Measurements from ENCODE around the gene PTPRS. TPM values are rescaled to one million over a fixed set of nuclear protein-coding genes. Genes with fewer than 3 reads are reported as not detected.

The PTPRS gene
- total and polyA plus RNA-seq, 9 of the 15 experiments (the other 6 are each of a cell fraction or from before 2014, with no cell fraction given), result 1.1 to 49.4 (median 14.1) TPM

DNA sequence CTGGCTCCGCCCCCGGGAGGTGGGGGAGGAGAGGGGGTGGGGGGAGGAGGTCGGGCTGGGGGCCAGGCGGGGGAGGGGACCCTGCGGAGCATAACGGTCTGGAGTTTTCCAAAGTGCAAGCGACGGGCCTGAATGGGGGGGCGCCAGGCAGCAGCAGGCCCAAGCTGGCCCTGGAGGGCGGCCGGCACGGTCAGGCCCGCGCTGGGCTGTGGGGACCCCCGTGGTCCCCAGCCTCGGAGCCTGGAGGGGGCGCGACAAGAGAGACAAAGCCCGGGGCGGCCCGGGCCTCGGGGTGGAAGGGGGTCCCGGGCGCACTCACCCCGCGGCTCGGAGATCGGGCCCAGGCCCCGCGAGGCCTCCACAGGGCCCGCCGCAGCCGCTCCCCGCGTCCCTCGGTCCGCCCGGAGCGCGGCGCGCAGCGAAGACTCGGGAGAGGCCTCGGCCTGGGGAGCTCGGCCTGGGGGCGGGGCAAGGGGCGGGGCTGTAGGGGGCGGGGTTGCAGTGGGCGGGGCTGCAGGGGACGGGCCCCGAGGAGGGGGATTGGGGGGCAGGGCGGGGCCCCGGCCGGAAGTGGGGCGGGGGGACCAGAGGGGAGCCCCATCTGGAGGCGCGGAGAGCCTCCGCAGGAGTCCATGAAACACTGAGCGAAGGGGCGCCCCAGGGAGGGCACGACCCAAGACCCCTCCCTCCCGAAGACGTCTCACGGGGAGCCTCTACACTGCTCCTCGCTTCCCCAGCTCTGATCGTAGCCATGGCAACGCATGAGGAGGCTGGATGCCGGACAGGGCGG lies 47.6 kb downstream of the PTPRS start (continued):
- no peak for TF ChIP-seq ZNF140 (CRISPR knock-in tag; IDR thresholded peaks at IDR 0.05)
- no peak for TF ChIP-seq MAFK (IDR thresholded peaks at IDR 0.05; ENCODE audit: low read length)
- TF ChIP-seq HDAC1 (IDR thresholded peaks at IDR 0.05), result no peak
- TF ChIP-seq, protein P1, sequence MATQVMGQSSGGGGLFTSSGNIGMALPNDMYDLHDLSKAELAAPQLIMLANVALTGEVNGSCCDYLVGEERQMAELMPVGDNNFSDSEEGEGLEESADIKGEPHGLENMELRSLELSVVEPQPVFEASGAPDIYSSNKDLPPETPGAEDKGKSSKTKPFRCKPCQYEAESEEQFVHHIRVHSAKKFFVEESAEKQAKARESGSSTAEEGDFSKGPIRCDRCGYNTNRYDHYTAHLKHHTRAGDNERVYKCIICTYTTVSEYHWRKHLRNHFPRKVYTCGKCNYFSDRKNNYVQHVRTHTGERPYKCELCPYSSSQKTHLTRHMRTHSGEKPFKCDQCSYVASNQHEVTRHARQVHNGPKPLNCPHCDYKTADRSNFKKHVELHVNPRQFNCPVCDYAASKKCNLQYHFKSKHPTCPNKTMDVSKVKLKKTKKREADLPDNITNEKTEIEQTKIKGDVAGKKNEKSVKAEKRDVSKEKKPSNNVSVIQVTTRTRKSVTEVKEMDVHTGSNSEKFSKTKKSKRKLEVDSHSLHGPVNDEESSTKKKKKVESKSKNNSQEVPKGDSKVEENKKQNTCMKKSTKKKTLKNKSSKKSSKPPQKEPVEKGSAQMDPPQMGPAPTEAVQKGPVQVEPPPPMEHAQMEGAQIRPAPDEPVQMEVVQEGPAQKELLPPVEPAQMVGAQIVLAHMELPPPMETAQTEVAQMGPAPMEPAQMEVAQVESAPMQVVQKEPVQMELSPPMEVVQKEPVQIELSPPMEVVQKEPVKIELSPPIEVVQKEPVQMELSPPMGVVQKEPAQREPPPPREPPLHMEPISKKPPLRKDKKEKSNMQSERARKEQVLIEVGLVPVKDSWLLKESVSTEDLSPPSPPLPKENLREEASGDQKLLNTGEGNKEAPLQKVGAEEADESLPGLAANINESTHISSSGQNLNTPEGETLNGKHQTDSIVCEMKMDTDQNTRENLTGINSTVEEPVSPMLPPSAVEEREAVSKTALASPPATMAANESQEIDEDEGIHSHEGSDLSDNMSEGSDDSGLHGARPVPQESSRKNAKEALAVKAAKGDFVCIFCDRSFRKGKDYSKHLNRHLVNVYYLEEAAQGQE (IDR thresholded peaks at IDR 0.05; ENCODE audit: borderline replicate concordance), result no peak
- TF ChIP-seq, protein P1 (CRISPR knock-in tag; IDR thresholded peaks at IDR 0.05; ENCODE audit: low read depth), result no peak
- TF ChIP-seq PHF8 (IDR thresholded peaks at IDR 0.05; ENCODE audit: borderline replicate concordance, low read length), result peak; percentile 87; the same call in 1 of the 2 replicates
- TF ChIP-seq HOXB6 (CRISPR knock-in tag; IDR thresholded peaks at IDR 0.05; ENCODE audit: borderline replicate concordance), result no peak
- TF ChIP-seq EGR1 (conservative IDR thresholded peaks at IDR 0.05), result no peak
- TF ChIP-seq XRCC5 (IDR thresholded peaks at IDR 0.05; ENCODE audit: low read depth, low read length), result no peak
- no peak for TF ChIP-seq NR4A1 (CRISPR knock-in tag; IDR thresholded peaks at IDR 0.05)
- TF ChIP-seq NR4A1 (tag; IDR thresholded peaks at IDR 0.05), result no peak
- TF ChIP-seq ZNF766 (CRISPR knock-in tag; conservative IDR thresholded peaks at IDR 0.05), result no peak
- TF ChIP-seq RBBP5 (IDR thresholded peaks at IDR 0.05; ENCODE audit: borderline replicate concordance, insufficient read depth, low read length, poor library complexity, severe bottlenecking), result peak; percentile 43
- TF ChIP-seq HNRNPUL1 (IDR thresholded peaks at IDR 0.05; ENCODE audit: low read length), result no peak
- TF ChIP-seq SIN3B (IDR thresholded peaks at IDR 0.05; ENCODE audit: low read depth), result 0 out of 2 replicates have a peak, but pooled peaks have one; percentile 26
- TF ChIP-seq ZNF253 (CRISPR knock-in tag; conservative IDR thresholded peaks at IDR 0.05), result no peak
- no peak for TF ChIP-seq TAF15 (IDR thresholded peaks at IDR 0.05; ENCODE audit: low read depth, low read length)
- TF ChIP-seq ZNF76 (CRISPR knock-in tag; IDR thresholded peaks at IDR 0.05; ENCODE audit: borderline replicate concordance), result no peak
- TF ChIP-seq HBP1 (CRISPR knock-in tag; IDR thresholded peaks at IDR 0.05), result no peak

Data from K562 (cell line).